Suprapubic skin (tissue), 4 donors: ENCODE results near the gene PDCD5. TPM values are rescaled to one million over a fixed set of nuclear protein-coding genes. Genes with fewer than 3 reads are reported as not detected.
A peak's percentile ranks its signal among the peaks of the same experiment; 100 is the strongest.
"Not testable (repeated sequence)": the region's sequence is repeated elsewhere in the genome, so short reads cannot be mapped to it uniquely, and the experiment has no call there.

Source experiments
- DNase-seq, 2 donors: peaks; one replicate each; pipeline ENCODE4 v3.0.0-alpha.2; 2019; ENCODE audit warnings: low spot score in 2 of 2
- H3K27ac ChIP-seq: fragments of 200-600 bp; sonication (generic); one replicate; pipeline ENCODE4 v1.5.1; 2019
- H3K27me3 ChIP-seq: fragments of 200-600 bp; sonication (generic); one replicate; pipeline ENCODE4 v1.5.1; 2019
- H3K36me3 ChIP-seq: fragments of 200-600 bp; sonication (generic); one replicate; pipeline ENCODE4 v1.5.1; 2019
- H3K4me1 ChIP-seq: fragments of 200-600 bp; sonication (generic); one replicate; pipeline ENCODE4 v1.5.1; 2019
- H3K4me3 ChIP-seq: fragments of 200-600 bp; sonication (generic); one replicate; pipeline ENCODE4 v1.5.1; 2019; ENCODE audit warnings: mild to moderate bottlenecking
- H3K9me3 ChIP-seq: fragments of 200-600 bp; sonication (generic); one replicate; pipeline ENCODE4 v1.5.1; 2019
- CTCF ChIP-seq, 2 donors: fragments of 200-600 bp in 1 of 2; fragments of 450-650 bp in 1 of 2; sonication (generic) in 1 of 2; IDR thresholded peaks; one replicate each; pipeline ENCODE4 v1.5.1; 2016 to 2019; ENCODE audit warnings: antibody characterized with exemption in 2 of 2, mild to moderate bottlenecking in 1 of 2, moderate library complexity in 1 of 2
- EP300 ChIP-seq: sonication (generic); formaldehyde crosslinking; IDR thresholded peaks from one replicate; pipeline ENCODE4 v1.6.1; 2017; ENCODE audit warnings: antibody characterized with exemption
- POLR2A ChIP-seq, 2 donors: fragments of 450-650 bp; IDR thresholded peaks; one replicate each; pipeline ENCODE4 v1.6.1; 2017; ENCODE audit warnings: antibody characterized with exemption in 2 of 2, mild to moderate bottlenecking in 2 of 2, moderate library complexity in 2 of 2
- POLR2AphosphoS5 ChIP-seq, 3 donors: sonication (generic); formaldehyde crosslinking; IDR thresholded peaks; one replicate each; pipeline ENCODE4 v1.6.1; 2017; ENCODE audit warnings: antibody characterized with exemption in 3 of 3
- WGBS: methylation state at CpG from one replicate; pipeline ENCODE4 v1.1.5; 2018; 5-methylcytosine and 5-hydroxymethylcytosine counted together
- total RNA-seq, 4 donors: library from RNA; depleted of rRNA; stranded (reverse); fragments of >200 nt; gene quantifications; one replicate each; pipeline ENCODE4 v1.1.0, GENCODE V29; 2016

Gene PDCD5
- 10 to 100 TPM; 60.1 to 93.0 (median 68.3) TPM for total RNA-seq

GRCh38 chr19:32580901-32581704 lies at the start of gene PDCD5:
Gene PDCD5 (plus strand): TSS chr19:32581190. CDS start chr19:32581262, 72 bp downstream.
- peak within 1 kb of the TSS; percentile 93 for H3K4me3 ChIP-seq
- H3K27me3 ChIP-seq = no peaks in the 10 kb centered on the region
- peak in 1 of 2 donors; percentile 25 for TF ChIP-seq POLR2A (IDR thresholded peaks at IDR 0.05)
- no peak for TF ChIP-seq CTCF (IDR thresholded peaks at IDR 0.05)
- 0% methylated on average over 21 of the region's 81 CpGs for WGBS
- peak; percentile 96 for DNase-seq
- peaks cover 18% of the 10 kb centered on the region for H3K4me1 ChIP-seq
- peaks cover 21% of the 10 kb centered on the region for H3K36me3 ChIP-seq
- peak within 1 kb of the TSS; percentile 92 for H3K27ac ChIP-seq
- no peaks in the 10 kb centered on the region for H3K9me3 ChIP-seq

GRCh38 chr19:32532233-32532632 lies 48.8 kb upstream of the PDCD5 start:
- DNase-seq = no peak
- H3K27me3 ChIP-seq = no peaks in the 10 kb centered on the region
- 89% methylated on average over 3 of the region's 3 CpGs for WGBS
- H3K4me3 ChIP-seq = no peak overlapping the region
- no peak overlapping the region for H3K27ac ChIP-seq
- no peaks in the 10 kb centered on the region for H3K4me1 ChIP-seq
- no peaks in the 10 kb centered on the region for H3K36me3 ChIP-seq
- peaks cover 4% of the 10 kb centered on the region for H3K9me3 ChIP-seq
- TF ChIP-seq CTCF (IDR thresholded peaks at IDR 0.05) (no peak), POLR2AphosphoS5 (IDR thresholded peaks at IDR 0.05) (no peak), POLR2A (IDR thresholded peaks at IDR 0.05) (no peak), EP300 (no peak)

GRCh38 chr19:32537580-32537979 lies 43.4 kb upstream of the PDCD5 start:
- no peak for TF ChIP-seq CTCF (IDR thresholded peaks at IDR 0.05)
- no peak for TF ChIP-seq POLR2A (IDR thresholded peaks at IDR 0.05)
- no peak for TF ChIP-seq POLR2AphosphoS5 (IDR thresholded peaks at IDR 0.05)
- no peak for TF ChIP-seq EP300
- Histone ChIP-seq H3K4me1 (no peaks in the 10 kb centered on the region), H3K36me3 (no peaks in the 10 kb centered on the region), H3K27me3 (peaks cover 3% of the 10 kb centered on the region), H3K4me3 (no peak overlapping the region), H3K9me3 (no peaks in the 10 kb centered on the region), H3K27ac (no peak overlapping the region)
- no peak for DNase-seq
- 73% methylated on average over 5 of the region's 5 CpGs for WGBS

GRCh38 chr19:32539240-32539916 lies 41.6 kb upstream of the PDCD5 start:
- Histone ChIP-seq H3K9me3 (no peaks in the 10 kb centered on the region), H3K27ac (no peak overlapping the region), H3K27me3 (peaks cover 3% of the 10 kb centered on the region), H3K4me3 (no peak overlapping the region), H3K36me3 (no peaks in the 10 kb centered on the region), H3K4me1 (no peaks in the 10 kb centered on the region)
- no peak for DNase-seq
- WGBS = 84% methylated on average over 12 of the region's 12 CpGs
- TF ChIP-seq POLR2AphosphoS5 (IDR thresholded peaks at IDR 0.05) = no peak
- no peak for TF ChIP-seq POLR2A (IDR thresholded peaks at IDR 0.05)
- TF ChIP-seq EP300 = no peak
- TF ChIP-seq CTCF (IDR thresholded peaks at IDR 0.05) = no peak

GRCh38 chr19:32540621-32541020 lies 40.4 kb upstream of the PDCD5 start:
- 45% methylated on average over 3 of the region's 3 CpGs for WGBS
- TF ChIP-seq POLR2A (IDR thresholded peaks at IDR 0.05) (no peak), EP300 (no peak), POLR2AphosphoS5 (IDR thresholded peaks at IDR 0.05) (no peak), CTCF (IDR thresholded peaks at IDR 0.05) (no peak)
- Histone ChIP-seq H3K9me3 (no peaks in the 10 kb centered on the region), H3K4me1 (no peaks in the 10 kb centered on the region), H3K4me3 (no peak overlapping the region), H3K36me3 (no peaks in the 10 kb centered on the region), H3K27me3 (peaks cover 3% of the 10 kb centered on the region), H3K27ac (no peak overlapping the region)
- no peak for DNase-seq

- not testable (repeated sequence) for H3K4me1 ChIP-seq, H3K27me3 ChIP-seq, H3K9me3 ChIP-seq, H3K27ac ChIP-seq, H3K4me3 ChIP-seq, H3K36me3 ChIP-seq, DNase-seq
- WGBS = 95% methylated on average over 5 of the region's 5 CpGs
These were observed 39.6 kb upstream of the PDCD5 start for GRCh38 chr19:32541376-32541775.
